Measurements from ENCODE around the gene CPLX1. TPM values are rescaled to one million over a fixed set of nuclear protein-coding genes. Genes with fewer than 3 reads are reported as not detected.

CPLX1 gene
- total RNA-seq, 4 donors from 2014 or later = 0.34 to 3.8 (median 0.74) TPM

- no peak for TF ChIP-seq CTCF (IDR thresholded peaks at IDR 0.05; ENCODE audit: low read depth)
These were observed 68.8 kb downstream of the CPLX1 start for GRCh38 chr4:757111-757510.

GRCh38 chr4:754221-755120 lies 71.5 kb downstream of the CPLX1 start:
- TF ChIP-seq CTCF (IDR thresholded peaks at IDR 0.05; ENCODE audit: low read depth) = no peak

- no peak for TF ChIP-seq CTCF (IDR thresholded peaks at IDR 0.05; ENCODE audit: low read depth)
These were observed 73.6 kb downstream of the CPLX1 start for GRCh38 chr4:752196-752861.

- TF ChIP-seq CTCF (IDR thresholded peaks at IDR 0.05; ENCODE audit: low read depth) = no peak
These were observed 74.3 kb downstream of the CPLX1 start for GRCh38 chr4:751676-752075.

GRCh38 chr4:749698-750666 lies 75.9 kb downstream of the CPLX1 start:
- no peak for TF ChIP-seq CTCF (IDR thresholded peaks at IDR 0.05; ENCODE audit: low read depth)

- no peak for TF ChIP-seq CTCF (IDR thresholded peaks at IDR 0.05; ENCODE audit: low read depth)
These were observed 77.5 kb downstream of the CPLX1 start for GRCh38 chr4:748461-748860.

Data from subcutaneous adipose tissue (tissue), 4 donors.